Heart right ventricle (tissue), 16 donors: ENCODE measurements around the gene CHID1. TPM values are rescaled to one million over a fixed set of nuclear protein-coding genes. Genes with fewer than 3 reads are reported as not detected.
A peak's percentile ranks its signal among the peaks of the same experiment; 100 is the strongest.

ENCODE experiments used
- ATAC-seq, 8 donors: fragments of 200-7000 bp; cut with Tn5 transposase; one replicate each; pipeline ENCODE4 v1.9.1; 2020; ENCODE audit warnings: mild to moderate bottlenecking in 8 of 8, moderate library complexity in 8 of 8, moderate number of reproducible peaks in 1 of 8
- DNase-seq, 2 donors: peaks; one replicate each; pipeline ENCODE4 v3.0.0-alpha.2; 2020
- H3K27ac ChIP-seq, 10 donors: fragments of 200-600 bp; sonication (generic) in 2 of 10; one replicate each; pipeline versions ENCODE4 v1.5.0 to v1.8.0; 2020 to 2022; ENCODE audit warnings: mild to moderate bottlenecking in 3 of 10
- H3K27me3 ChIP-seq, 7 donors: fragments of 200-600 bp; one replicate each; pipeline ENCODE4 v1.8.0; 2021 to 2022; ENCODE audit warnings: mild to moderate bottlenecking in 2 of 7
- H3K36me3 ChIP-seq, 9 donors: fragments of 200-600 bp; sonication (generic) in 1 of 9; one replicate each; pipeline versions ENCODE4 v1.5.0 to v1.8.0; 2020 to 2022; ENCODE audit warnings: mild to moderate bottlenecking in 2 of 9
- H3K4me1 ChIP-seq, 9 donors: fragments of 200-600 bp; sonication (generic) in 1 of 9; one replicate each; pipeline versions ENCODE4 v1.5.0 to v1.8.0; 2020 to 2022; ENCODE audit warnings: mild to moderate bottlenecking in 4 of 9
- H3K4me3 ChIP-seq, 10 donors: fragments of 200-600 bp; sonication (generic) in 2 of 10; one replicate each; pipeline versions ENCODE4 v1.5.0 to v1.8.0; 2020 to 2022; ENCODE audit warnings: mild to moderate bottlenecking in 7 of 10, moderate library complexity in 2 of 10
- H3K9me3 ChIP-seq, 11 donors: fragments of 200-600 bp in 10 of 11; sonication (generic) in 2 of 11; one replicate each; pipeline versions ENCODE4 v1.5.0 to v1.8.0; 2013 to 2022; ENCODE audit warnings: mild to moderate bottlenecking in 2 of 11, control low read depth in 1 of 11, moderate library complexity in 1 of 11
- WGBS, 2 donors: extraction: QIAGEN DNeasy Blood & Tissue Kit; methylation state at CpG; one replicate each; pipeline ENCODE4 v1.1.7; 2013; ENCODE audit warnings: inconsistent platforms in 1 of 2; 5-methylcytosine and 5-hydroxymethylcytosine counted together
- intact Hi-C, 10 donors: fragments of 100-400 bp; cut with DNase I; formaldehyde crosslinking; loops; one replicate each; pipeline versions ENCODE4 v1.11.1 to v1.14.2; 2022
- polyA plus RNA-seq, 2 donors: library from polyadenylated mRNA; stranded (reverse); fragments of 200-250 nt; gene quantifications; one replicate each; pipeline ENCODE4 v1.2.3, GENCODE V29; 2013
- total RNA-seq, 10 donors: library from RNA; stranded (reverse); fragmentation: NEBNext Ultra II Directional in 3 of 10; extraction: Animal tissue kit (Norgen Biotek cat#: 25700) in 3 of 10; gene quantifications; one replicate each; pipeline versions ENCODE4 v1.2.1 to v1.2.4, GENCODE V29; 2021 to 2023
- TF ChIP-seq, protein P1 (sequence below), 9 donors: fragments of 200-600 bp; sonication (generic) in 2 of 9; IDR thresholded peaks; one replicate each; pipeline versions ENCODE4 v1.5.0 to v1.8.0; 2021 to 2022; ENCODE audit warnings: antibody characterized with exemption in 9 of 9, mild to moderate bottlenecking in 5 of 9, moderate library complexity in 1 of 9
- donor health status: Arrhythmogenic right ventricular cardiomyopathy.
- donor health status: ischemic (EF 13 %, LVEDD 7.1; RV severe dilation, severe dysfunction).
- donor health status: healthy with polysubstance abuse.
- donor health status: DM: no; HTN: yes; CAD: no.
- donor health status: DM: no; HTN: no; CAD: no.
- donor health status: ischemic (EF 25% LVEDD 6.9; RV normal size, moderate dysfunction).
- donor health status: ischemic (EF 25% LVEDD 5.7; RV mildly dilated, moderate dysfunction).
- donor health status: healthy.
- donor health status: DM: yes; HTN: yes; CAD: no.
- donor health status: Ischemic cardiomyopathy.
- donor health status: ischemic (EF 35%, LVEDD 5.7; RV mildly dilated, moderate dysfunction).
- donor health status: nonischemic (EF 11% LVEDD 7.7; RV severe dilation, severe dysfunction).
- donor health status: DM: yes; HTN: yes; CAD: no.
- donor health status: PGD.
- donor health status: ischemic (EF 29% LVEDD 5.4; RV normal size, mild dysfunction).
- donor health status: nonischemic (EF 23%, LVEDD 6.1; RV moderate dilation, normal function).

The CHID1 gene
- total and polyA plus RNA-seq, 12 donors: 40.1 to 75.2 (median 57.5) TPM

GRCh38 chr11:863023-863909, 47.3 kb downstream of the CHID1 start:
- H3K4me3 ChIP-seq: no peak overlapping the region
- peaks cover 7 to 28% (median 16%) of the 10 kb centered on the region in 9 donors for H3K4me1 ChIP-seq

GRCh38 chr11:862696-863022, 48.0 kb downstream of the CHID1 start:
- no peak overlapping the region for H3K27ac ChIP-seq
- no peak overlapping the region for H3K4me3 ChIP-seq
- WGBS, 2 donors: 80 to 84% methylated on average over 12 of the region's 12 CpGs
- ATAC-seq (no peak), DNase-seq (no peak)
- TF ChIP-seq, protein P1, sequence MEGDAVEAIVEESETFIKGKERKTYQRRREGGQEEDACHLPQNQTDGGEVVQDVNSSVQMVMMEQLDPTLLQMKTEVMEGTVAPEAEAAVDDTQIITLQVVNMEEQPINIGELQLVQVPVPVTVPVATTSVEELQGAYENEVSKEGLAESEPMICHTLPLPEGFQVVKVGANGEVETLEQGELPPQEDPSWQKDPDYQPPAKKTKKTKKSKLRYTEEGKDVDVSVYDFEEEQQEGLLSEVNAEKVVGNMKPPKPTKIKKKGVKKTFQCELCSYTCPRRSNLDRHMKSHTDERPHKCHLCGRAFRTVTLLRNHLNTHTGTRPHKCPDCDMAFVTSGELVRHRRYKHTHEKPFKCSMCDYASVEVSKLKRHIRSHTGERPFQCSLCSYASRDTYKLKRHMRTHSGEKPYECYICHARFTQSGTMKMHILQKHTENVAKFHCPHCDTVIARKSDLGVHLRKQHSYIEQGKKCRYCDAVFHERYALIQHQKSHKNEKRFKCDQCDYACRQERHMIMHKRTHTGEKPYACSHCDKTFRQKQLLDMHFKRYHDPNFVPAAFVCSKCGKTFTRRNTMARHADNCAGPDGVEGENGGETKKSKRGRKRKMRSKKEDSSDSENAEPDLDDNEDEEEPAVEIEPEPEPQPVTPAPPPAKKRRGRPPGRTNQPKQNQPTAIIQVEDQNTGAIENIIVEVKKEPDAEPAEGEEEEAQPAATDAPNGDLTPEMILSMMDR (IDR thresholded peaks at IDR 0.05): no peak
- no peaks in the 10 kb centered on the region for H3K9me3 ChIP-seq
- intact Hi-C loops: no loop called here
- no peaks in the 10 kb centered on the region for H3K27me3 ChIP-seq
- peaks cover 0 to 55% (median 9%) of the 10 kb centered on the region in 9 donors for H3K36me3 ChIP-seq
- H3K4me1 ChIP-seq: peaks cover 7 to 28% (median 16%) of the 10 kb centered on the region in 9 donors

More at GRCh38 chr11:863023-863909, 47.3 kb downstream of the CHID1 start:
- peaks cover 0 to 55% (median 9%) of the 10 kb centered on the region in 9 donors for H3K36me3 ChIP-seq
- intact Hi-C loops: no loop called here
- ATAC-seq (no peak), DNase-seq (no peak)
- 85 to 86% methylated on average over 24 of the region's 24 CpGs for WGBS, 2 donors
- H3K9me3 ChIP-seq: no peaks in the 10 kb centered on the region
- no peak overlapping the region for H3K27ac ChIP-seq
- TF ChIP-seq, protein P1 (IDR thresholded peaks at IDR 0.05): no peak
- no peaks in the 10 kb centered on the region for H3K27me3 ChIP-seq

DNA sequence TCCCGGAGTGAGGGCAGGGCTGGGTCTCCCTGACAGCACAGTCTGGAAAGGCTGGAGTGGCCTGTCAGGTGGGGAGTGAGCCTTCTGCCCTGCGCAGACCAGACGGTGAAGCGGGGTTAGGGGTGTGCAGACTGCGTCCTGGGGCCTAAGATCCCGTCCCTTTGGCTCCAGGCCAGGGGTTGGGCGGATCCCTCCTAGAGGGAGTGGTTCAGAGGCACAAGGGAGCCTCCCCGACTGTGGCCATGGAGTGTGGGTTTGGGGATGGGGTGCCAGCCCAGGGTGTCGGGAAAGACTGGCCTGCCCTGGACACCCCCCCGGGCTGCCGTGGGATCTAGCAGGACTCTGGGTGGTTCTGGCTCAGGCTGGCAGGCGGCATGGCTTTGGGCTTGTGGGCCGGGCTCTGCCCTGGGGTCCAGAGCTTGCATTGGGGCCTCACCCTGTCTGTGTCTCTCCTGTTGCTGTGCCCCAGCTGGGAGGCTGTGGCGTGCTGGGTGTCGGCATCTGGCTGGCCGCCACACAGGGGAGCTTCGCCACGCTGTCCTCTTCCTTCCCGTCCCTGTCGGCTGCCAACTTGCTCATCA, 48.4 kb downstream of the CHID1 start:
- Histone ChIP-seq H3K27me3 (no peaks in the 10 kb centered on the region), H3K9me3 (no peaks in the 10 kb centered on the region), H3K27ac (peak overlapping the region in 1 of 10 donors; percentile 5), H3K4me3 (no peak overlapping the region), H3K36me3 (peaks cover 0 to 53% (median 9%) of the 10 kb centered on the region in 9 donors), H3K4me1 (peaks cover 7 to 30% (median 18%) of the 10 kb centered on the region in 9 donors)
- no peak for ATAC-seq
- intact Hi-C loops: no loop called here
- TF ChIP-seq, protein P1 (IDR thresholded peaks at IDR 0.05): no peak
- 56 to 59% methylated on average over 20 of the region's 20 CpGs for WGBS, 2 donors
- peak in 1 of 2 donors; percentile 56 for DNase-seq

- peaks cover 11 to 41% (median 28%) of the 10 kb centered on the region in 9 donors for H3K4me1 ChIP-seq
- 94 to 95% methylated on average over 14 of the region's 14 CpGs for WGBS, 2 donors
- TF ChIP-seq, protein P1 (IDR thresholded peaks at IDR 0.05): no peak
These were observed 49.5 kb downstream of the CHID1 start for GRCh38 chr11:861105-861479.

More at GRCh38 chr11:861105-861479, 49.5 kb downstream of the CHID1 start:
- DNase-seq: no peak
- no peak for ATAC-seq
- no peak overlapping the region for H3K4me3 ChIP-seq
- H3K27me3 ChIP-seq: no peaks in the 10 kb centered on the region
- no peak overlapping the region for H3K27ac ChIP-seq
- peaks cover 0 to 42% (median 9%) of the 10 kb centered on the region in 9 donors for H3K36me3 ChIP-seq
- no peaks in the 10 kb centered on the region for H3K9me3 ChIP-seq
- intact Hi-C loops: no loop called here
